Right kidney (tissue), 1 donor: ENCODE data around the gene APOL1.
"Not testable (repeated sequence)": the region's sequence is repeated elsewhere in the genome, so short reads cannot be mapped to it uniquely, and the experiment has no call there.

Source experiments
- DNase-seq: peaks from one replicate; pipeline ENCODE4 v3.0.0-alpha.2; 2016

The APOL1 gene

GRCh38 chr22:36271231-36271630 lies 18.3 kb downstream of the APOL1 start:
- not testable (repeated sequence) for DNase-seq

- DNase-seq, result not testable (repeated sequence)
These were observed 19.0 kb downstream of the APOL1 start for GRCh38 chr22:36271951-36272350.

GRCh38 chr22:36274531-36274930 lies 21.6 kb downstream of the APOL1 start:
- no peak for DNase-seq

- DNase-seq, result peak; percentile 52
These were observed 24.8 kb downstream of the APOL1 start for GRCh38 chr22:36277482-36278291.

GRCh38 chr22:36279219-36279666 lies 26.3 kb downstream of the APOL1 start:
- no peak for DNase-seq

GRCh38 chr22:36280379-36280778 lies 27.4 kb downstream of the APOL1 start:
- no peak for DNase-seq

GRCh38 chr22:36281781-36282327 lies 28.9 kb downstream of the APOL1 start:
- peak; percentile 28 for DNase-seq

GRCh38 chr22:36282328-36282831 lies 29.4 kb downstream of the APOL1 start:
- DNase-seq, result no peak

- no peak for DNase-seq
These were observed 31.2 kb downstream of the APOL1 start for GRCh38 chr22:36284171-36284571.

- DNase-seq, result no peak
These were observed 32.1 kb downstream of the APOL1 start for GRCh38 chr22:36285017-36285416.

GRCh38 chr22:36285545-36285944 lies 32.6 kb downstream of the APOL1 start:
- no peak for DNase-seq

- DNase-seq, result peak; percentile 49
These were observed 33.4 kb downstream of the APOL1 start for GRCh38 chr22:36286096-36286957.

GRCh38 chr22:36287881-36288515 lies 35.1 kb downstream of the APOL1 start:
- DNase-seq, result no peak

- DNase-seq, result no peak
These were observed 35.9 kb downstream of the APOL1 start for GRCh38 chr22:36288571-36289405.

- no peak for DNase-seq
These were observed 36.5 kb downstream of the APOL1 start for GRCh38 chr22:36289406-36289870.

GRCh38 chr22:36289948-36290371 lies 37.0 kb downstream of the APOL1 start:
- DNase-seq, result not testable (repeated sequence)

- not testable (repeated sequence) for DNase-seq
These were observed 37.6 kb downstream of the APOL1 start for GRCh38 chr22:36290391-36291075.

GRCh38 chr22:36291831-36292740 lies 39.2 kb downstream of the APOL1 start:
- no peak for DNase-seq

- DNase-seq, result no peak
These were observed 40.0 kb downstream of the APOL1 start for GRCh38 chr22:36292823-36293530.
